ENCODE data around the gene ANKIB1.

GRCh38 chr7:92336662-92337340, 91.0 kb downstream of the ANKIB1 start:
- TF ChIP-seq EZH2 (IDR thresholded peaks at IDR 0.05), result no peak
- TF ChIP-seq POLR2AphosphoS5 (IDR thresholded peaks at IDR 0.05; ENCODE audit: borderline replicate concordance, low read depth, low read length), result no peak

Data from SK-N-MC (cell line).